ENCODE results near the gene THRA.

The THRA gene, protein sequence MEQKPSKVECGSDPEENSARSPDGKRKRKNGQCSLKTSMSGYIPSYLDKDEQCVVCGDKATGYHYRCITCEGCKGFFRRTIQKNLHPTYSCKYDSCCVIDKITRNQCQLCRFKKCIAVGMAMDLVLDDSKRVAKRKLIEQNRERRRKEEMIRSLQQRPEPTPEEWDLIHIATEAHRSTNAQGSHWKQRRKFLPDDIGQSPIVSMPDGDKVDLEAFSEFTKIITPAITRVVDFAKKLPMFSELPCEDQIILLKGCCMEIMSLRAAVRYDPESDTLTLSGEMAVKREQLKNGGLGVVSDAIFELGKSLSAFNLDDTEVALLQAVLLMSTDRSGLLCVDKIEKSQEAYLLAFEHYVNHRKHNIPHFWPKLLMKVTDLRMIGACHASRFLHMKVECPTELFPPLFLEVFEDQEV

DNA sequence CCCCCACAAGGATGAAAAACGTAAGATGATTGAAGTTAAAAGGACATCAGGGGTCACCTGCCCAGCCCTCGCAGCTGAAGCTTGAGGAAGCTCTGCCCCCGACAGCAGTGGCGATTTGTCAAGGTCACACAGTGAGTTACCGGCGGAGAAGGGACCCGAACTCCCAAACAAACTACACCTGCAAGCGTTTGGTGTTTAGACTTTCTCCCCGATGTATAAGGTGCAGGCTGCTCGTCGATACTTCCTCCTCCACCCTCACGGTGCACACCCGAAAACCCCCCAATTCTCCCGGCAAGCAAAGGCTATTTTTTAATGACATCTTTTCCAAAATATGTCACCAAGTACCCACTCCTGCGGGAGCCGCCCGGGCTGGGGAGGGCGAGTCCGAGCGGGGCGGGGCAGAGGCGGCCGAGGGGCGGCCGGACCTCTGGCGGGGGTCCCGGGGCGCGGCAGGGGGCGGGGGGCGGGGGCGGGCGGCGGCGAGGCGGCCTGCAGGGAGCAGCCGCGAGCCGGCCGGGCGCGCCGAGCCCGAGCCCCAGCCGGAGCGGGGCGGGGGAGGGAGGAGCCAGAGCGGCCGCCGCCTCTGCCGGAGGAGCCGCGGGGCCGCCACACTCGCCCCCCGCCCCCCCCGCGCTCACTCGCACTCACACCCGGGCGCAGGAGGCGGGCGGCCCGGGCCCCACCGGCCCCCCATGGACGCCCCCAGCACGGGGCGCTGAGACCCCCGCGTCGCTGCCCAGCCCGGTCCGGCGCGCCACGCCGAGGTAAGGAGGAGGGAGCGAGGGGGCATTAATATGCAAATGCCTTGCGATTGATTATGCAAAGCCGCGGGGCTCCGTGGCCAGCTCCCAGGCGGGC is at the start of gene THRA:
Gene THRA (plus strand): TSS at position 637 of the 858 bp plus-strand sequence. CDS start 11,524 bp downstream, outside the sequence.
- in situ Hi-C loops (cut with HindIII; ENCODE audit: low pct_ligation_motif_present, low sequenced_read_pairs), result no loop called here
- TF ChIP-seq CTCF (IDR thresholded peaks at IDR 0.05; ENCODE audit: low read depth, low read length, missing control alignments), result no peak
- DNase-seq, result no peak
- no peaks in the 10 kb centered on the region for H3K27me3 ChIP-seq (replicated peaks)
- H3K27ac ChIP-seq, result no peak within 1 kb of the TSS
- peak within 1 kb of the TSS; percentile 87 for H3K4me3 ChIP-seq (ENCODE audit: low read depth, low read length)
- no peaks in the 10 kb centered on the region for H3K36me3 ChIP-seq (replicated peaks)

DNA sequence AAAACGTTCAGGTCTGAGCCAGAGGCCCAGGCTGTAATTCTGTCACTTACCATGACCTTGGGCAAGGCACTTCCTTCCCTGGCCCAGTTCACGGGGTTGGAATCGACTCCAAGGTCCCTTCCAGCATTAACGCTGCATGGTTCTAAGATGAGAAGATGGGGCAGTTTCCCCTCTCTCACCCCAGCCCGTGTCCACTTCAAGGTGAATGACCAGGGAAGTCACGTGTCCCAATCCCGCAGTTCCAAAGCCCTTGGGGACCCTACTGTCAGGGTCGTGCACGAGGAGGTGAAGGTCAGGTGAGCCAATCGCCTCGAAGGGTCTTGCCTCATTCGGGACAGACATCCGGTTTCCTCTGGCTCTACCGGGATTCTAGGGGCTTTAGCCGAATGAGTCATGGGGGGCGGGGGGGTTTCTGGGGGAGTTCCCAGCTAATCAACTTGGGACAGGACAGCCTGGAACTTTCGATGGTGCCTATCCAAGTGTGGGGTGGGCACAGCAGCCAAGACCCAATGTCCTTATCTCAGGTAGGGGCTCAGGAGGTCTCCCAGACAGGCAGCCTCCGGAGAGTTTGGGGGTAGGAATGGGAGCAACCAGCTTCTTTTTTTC is 48.3 kb upstream of the THRA start:
- in situ Hi-C loops (cut with HindIII; ENCODE audit: low pct_ligation_motif_present, low sequenced_read_pairs), result no loop called here
- Histone ChIP-seq H3K4me3 (ENCODE audit: low read depth, low read length) (no peak overlapping the region), H3K27me3 (replicated peaks) (no peaks in the 10 kb centered on the region), H3K36me3 (replicated peaks) (peaks cover under 1% of the 10 kb centered on the region), H3K27ac (no peak overlapping the region)
- no peak for TF ChIP-seq CTCF (IDR thresholded peaks at IDR 0.05; ENCODE audit: low read depth, low read length, missing control alignments)
- no peak for DNase-seq

DNA sequence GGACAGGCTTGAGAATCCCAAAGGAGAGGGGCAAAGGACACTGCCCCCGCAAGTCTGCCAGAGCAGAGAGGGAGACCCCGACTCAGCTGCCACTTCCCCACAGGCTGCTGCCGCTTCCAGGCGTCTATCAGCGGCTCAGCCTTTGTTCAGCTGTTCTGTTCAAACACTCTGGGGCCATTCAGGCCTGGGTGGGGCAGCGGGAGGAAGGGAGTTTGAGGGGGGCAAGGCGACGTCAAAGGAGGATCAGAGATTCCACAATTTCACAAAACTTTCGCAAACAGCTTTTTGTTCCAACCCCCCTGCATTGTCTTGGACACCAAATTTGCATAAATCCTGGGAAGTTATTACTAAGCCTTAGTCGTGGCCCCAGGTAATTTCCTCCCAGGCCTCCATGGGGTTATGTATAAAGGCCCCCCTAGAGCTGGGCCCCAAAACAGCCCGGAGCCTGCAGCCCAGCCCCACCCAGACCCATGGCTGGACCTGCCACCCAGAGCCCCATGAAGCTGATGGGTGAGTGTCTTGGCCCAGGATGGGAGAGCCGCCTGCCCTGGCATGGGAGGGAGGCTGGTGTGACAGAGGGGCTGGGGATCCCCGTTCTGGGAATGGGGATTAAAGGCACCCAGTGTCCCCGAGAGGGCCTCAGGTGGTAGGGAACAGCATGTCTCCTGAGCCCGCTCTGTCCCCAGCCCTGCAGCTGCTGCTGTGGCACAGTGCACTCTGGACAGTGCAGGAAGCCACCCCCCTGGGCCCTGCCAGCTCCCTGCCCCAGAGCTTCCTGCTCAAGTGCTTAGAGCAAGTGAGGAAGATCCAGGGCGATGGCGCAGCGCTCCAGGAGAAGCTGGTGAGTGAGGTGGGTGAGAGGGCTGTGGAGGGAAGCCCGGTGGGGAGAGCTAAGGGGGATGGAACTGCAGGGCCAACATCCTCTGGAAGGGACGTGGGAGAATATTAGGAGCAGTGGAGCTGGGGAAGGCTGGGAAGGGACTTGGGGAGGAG is 47.5 kb upstream of the THRA start, which contains the start of gene CSF3:
Gene CSF3 (plus strand): TSS at position 436 of the 993 bp plus-strand sequence. CDS start 35 bp downstream, at position 471.
- no peak within 1 kb of the TSS for H3K4me3 ChIP-seq (ENCODE audit: low read depth, low read length)
- H3K36me3 ChIP-seq (replicated peaks), result peaks cover 3% of the 10 kb centered on the region
- no peak for TF ChIP-seq CTCF (IDR thresholded peaks at IDR 0.05; ENCODE audit: low read depth, low read length, missing control alignments)
- in situ Hi-C loops (cut with HindIII; ENCODE audit: low pct_ligation_motif_present, low sequenced_read_pairs), result no loop called here
- no peak for DNase-seq
- no peak within 1 kb of the TSS for H3K27ac ChIP-seq
- H3K27me3 ChIP-seq (replicated peaks), result no peaks in the 10 kb centered on the region

DNA sequence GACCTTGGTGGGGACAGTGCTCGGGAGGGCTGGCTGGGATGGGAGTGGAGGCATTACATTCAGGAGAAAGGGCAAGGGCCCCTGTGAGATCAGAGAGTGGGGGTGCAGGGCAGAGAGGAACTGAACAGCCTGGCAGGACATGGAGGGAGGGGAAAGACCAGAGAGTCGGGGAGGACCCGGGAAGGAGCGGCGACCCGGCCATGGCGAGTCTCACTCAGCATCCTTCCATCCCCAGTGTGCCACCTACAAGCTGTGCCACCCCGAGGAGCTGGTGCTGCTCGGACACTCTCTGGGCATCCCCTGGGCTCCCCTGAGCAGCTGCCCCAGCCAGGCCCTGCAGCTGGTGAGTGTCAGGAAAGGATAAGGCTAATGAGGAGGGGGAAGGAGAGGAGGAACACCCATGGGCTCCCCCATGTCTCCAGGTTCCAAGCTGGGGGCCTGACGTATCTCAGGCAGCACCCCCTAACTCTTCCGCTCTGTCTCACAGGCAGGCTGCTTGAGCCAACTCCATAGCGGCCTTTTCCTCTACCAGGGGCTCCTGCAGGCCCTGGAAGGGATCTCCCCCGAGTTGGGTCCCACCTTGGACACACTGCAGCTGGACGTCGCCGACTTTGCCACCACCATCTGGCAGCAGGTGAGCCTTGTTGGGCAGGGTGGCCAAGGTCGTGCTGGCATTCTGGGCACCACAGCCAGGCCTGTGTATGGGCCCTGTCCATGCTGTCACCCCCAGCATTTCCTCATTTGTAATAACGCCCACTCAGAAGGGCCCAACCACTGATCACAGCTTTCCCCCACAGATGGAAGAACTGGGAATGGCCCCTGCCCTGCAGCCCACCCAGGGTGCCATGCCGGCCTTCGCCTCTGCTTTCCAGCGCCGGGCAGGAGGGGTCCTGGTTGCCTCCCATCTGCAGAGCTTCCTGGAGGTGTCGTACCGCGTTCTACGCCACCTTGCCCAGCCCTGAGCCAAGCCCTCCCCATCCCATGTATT is 46.5 kb upstream of the THRA start:
- no peak overlapping the region for H3K27ac ChIP-seq
- H3K36me3 ChIP-seq (replicated peaks), result peaks cover 3% of the 10 kb centered on the region
- TF ChIP-seq CTCF (IDR thresholded peaks at IDR 0.05; ENCODE audit: low read depth, low read length, missing control alignments), result no peak
- in situ Hi-C loops (cut with HindIII; ENCODE audit: low pct_ligation_motif_present, low sequenced_read_pairs), result no loop called here
- no peak for DNase-seq
- no peak overlapping the region for H3K4me3 ChIP-seq (ENCODE audit: low read depth, low read length)
- no peaks in the 10 kb centered on the region for H3K27me3 ChIP-seq (replicated peaks)
